Measurements from ENCODE around the gene TRIM28.

TRIM28 gene

DNA sequence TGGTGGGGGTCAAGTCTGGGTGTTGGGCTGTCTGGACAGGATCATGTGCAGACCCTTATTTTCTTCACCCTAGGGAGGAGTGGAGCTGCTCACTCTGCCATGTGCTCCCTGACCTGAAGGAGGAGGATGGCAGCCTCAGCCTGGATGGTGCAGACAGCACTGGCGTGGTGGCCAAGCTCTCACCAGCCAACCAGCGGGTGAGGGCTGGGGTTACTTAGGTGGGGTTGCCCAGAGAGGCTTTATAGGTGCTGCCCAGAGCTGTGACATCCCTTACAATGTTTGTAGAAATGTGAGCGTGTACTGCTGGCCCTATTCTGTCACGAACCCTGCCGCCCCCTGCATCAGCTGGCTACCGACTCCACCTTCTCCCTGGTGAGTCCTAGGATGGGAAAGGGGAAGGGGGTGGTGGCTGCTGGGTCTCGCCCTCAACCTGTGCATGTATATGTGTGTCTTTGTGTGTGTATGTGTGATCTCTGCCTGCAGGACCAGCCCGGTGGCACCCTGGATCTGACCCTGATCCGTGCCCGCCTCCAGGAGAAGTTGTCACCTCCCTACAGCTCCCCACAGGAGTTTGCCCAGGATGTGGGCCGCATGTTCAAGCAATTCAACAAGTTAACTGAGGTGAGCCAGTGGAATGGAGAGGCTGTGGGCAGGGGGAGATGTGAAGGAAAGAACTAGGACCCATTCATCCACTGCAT is 5.9 kb downstream of the TRIM28 start:
- Histone ChIP-seq H3K4me3 (ENCODE audit: low read depth, low read length) (no peak overlapping the region), H3K27me3 (peaks cover 6% of the 10 kb centered on the region)
- DNase-seq: no peak

DNA sequence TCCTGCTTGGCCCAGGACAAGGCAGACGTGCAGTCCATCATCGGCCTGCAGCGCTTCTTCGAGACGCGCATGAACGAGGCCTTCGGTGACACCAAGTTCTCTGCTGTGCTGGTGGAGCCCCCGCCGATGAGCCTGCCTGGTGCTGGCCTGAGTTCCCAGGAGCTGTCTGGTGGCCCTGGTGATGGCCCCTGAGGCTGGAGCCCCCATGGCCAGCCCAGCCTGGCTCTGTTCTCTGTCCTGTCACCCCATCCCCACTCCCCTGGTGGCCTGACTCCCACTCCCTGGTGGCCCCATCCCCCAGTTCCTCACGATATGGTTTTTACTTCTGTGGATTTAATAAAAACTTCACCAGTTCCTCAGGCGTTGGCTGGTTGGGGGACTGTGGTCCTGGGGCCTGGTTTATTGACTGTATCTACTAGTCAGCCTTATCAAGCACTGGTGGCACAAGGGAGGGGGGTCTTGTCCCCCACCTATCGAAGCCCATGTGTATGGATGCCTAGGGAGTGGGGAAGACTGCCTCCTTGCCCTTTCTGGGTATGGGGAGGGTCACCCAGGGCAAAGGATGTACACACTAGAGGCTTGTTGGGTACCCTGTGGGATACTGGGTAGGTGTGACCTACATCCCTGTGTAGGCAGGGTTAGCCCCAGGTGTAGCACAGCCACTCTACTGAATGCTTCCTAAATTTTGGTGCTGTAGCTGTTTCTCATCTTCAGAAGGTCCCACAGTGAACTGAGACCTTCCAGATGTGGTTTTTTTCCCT is 6.7 kb downstream of the TRIM28 start:
- peaks cover 4% of the 10 kb centered on the region for H3K4me1 ChIP-seq
- no peak overlapping the region for H3K4me3 ChIP-seq (ENCODE audit: low read depth, low read length)
- TF ChIP-seq, protein P1, sequence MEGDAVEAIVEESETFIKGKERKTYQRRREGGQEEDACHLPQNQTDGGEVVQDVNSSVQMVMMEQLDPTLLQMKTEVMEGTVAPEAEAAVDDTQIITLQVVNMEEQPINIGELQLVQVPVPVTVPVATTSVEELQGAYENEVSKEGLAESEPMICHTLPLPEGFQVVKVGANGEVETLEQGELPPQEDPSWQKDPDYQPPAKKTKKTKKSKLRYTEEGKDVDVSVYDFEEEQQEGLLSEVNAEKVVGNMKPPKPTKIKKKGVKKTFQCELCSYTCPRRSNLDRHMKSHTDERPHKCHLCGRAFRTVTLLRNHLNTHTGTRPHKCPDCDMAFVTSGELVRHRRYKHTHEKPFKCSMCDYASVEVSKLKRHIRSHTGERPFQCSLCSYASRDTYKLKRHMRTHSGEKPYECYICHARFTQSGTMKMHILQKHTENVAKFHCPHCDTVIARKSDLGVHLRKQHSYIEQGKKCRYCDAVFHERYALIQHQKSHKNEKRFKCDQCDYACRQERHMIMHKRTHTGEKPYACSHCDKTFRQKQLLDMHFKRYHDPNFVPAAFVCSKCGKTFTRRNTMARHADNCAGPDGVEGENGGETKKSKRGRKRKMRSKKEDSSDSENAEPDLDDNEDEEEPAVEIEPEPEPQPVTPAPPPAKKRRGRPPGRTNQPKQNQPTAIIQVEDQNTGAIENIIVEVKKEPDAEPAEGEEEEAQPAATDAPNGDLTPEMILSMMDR (IDR thresholded peaks at IDR 0.05; ENCODE audit: low read depth, low read length): no peak
- peaks cover 3% of the 10 kb centered on the region for H3K27me3 ChIP-seq
- H3K36me3 ChIP-seq: peaks cover 69% of the 10 kb centered on the region
- H3K9me3 ChIP-seq: no peaks in the 10 kb centered on the region
- DNase-seq: no peak

More for the DNA sequence above, 5.9 kb downstream of the TRIM28 start:
- peaks cover 4% of the 10 kb centered on the region for H3K4me1 ChIP-seq
- H3K9me3 ChIP-seq: no peaks in the 10 kb centered on the region
- TF ChIP-seq, protein P1 (IDR thresholded peaks at IDR 0.05; ENCODE audit: low read depth, low read length): no peak
- H3K36me3 ChIP-seq: peaks cover 69% of the 10 kb centered on the region

DNA sequence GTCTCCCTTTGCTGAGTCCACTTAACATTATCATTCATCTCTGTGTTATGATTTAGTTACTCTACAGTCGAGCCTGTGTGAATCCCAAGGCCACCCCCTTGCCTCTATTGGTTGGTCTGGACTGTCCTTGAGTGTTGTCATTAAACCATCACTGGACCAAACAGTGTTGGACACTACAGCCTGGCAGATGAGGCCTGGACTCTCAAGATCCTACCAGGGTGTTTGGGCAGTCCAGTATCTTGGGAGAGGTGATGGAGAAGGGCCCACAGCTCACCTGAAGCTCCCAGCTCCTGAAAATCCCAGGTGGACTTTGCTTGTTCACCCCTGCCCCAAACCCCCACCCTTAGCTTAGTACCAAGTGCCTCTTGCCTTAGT is 7.2 kb downstream of the TRIM28 start:
- H3K9me3 ChIP-seq: no peaks in the 10 kb centered on the region
- H3K4me1 ChIP-seq: peaks cover 4% of the 10 kb centered on the region
- H3K4me3 ChIP-seq (ENCODE audit: low read depth, low read length): no peak overlapping the region
- TF ChIP-seq, protein P1 (IDR thresholded peaks at IDR 0.05; ENCODE audit: low read depth, low read length): no peak
- no peak for DNase-seq
- peaks cover 66% of the 10 kb centered on the region for H3K36me3 ChIP-seq
- H3K27me3 ChIP-seq: no peaks in the 10 kb centered on the region; the same call in 1 of the 2 replicates

DNA sequence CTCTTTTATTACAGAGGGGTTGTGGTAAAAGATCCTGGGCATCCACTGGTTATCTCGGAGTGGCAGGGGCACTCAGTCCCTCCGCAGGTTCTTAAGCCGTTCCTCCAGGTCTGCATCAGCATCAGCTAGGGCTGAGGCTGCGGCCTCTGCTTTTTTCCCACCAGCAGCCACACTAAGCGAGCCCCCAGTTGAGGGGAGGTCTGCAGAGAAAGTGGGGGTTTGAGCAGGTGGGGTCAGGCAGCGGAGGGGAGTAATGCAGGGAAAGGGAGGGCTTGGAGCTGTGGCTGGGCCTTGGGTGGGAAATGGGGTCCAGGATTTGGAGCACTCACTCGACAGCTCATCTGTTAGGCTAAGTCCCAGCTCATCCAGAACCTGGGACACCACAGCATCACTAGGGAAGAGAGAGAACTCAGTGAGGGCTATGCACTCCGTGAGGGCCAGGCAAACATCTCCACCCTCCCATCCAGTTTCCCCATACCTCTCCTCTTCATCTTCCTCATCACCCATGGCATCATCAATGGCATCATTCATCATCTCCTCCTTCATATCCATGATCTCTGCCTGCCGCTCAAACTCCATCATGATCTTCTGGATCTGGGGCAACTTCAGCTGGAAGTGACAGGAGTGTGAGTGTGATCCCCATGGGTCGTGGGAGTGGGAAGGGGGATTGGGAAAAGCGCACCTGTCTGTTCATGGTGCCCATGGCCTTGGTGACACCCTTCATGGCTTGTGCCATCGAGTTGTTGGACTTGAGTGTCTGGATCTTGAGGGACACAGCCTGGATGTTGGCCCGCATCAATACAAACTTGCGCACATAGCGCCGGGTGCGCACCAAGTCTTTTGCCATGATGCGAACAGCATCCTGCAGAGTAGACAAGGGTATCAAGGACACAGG is 8.0 kb downstream of the TRIM28 start:
- TF ChIP-seq, protein P1 (IDR thresholded peaks at IDR 0.05; ENCODE audit: low read depth, low read length): no peak
- Histone ChIP-seq H3K9me3 (no peaks in the 10 kb centered on the region), H3K4me1 (peaks cover 4% of the 10 kb centered on the region), H3K4me3 (ENCODE audit: low read depth, low read length) (no peak overlapping the region), H3K27me3 (no peaks in the 10 kb centered on the region), H3K36me3 (peaks cover 67% of the 10 kb centered on the region)
- no peak for DNase-seq

DNA sequence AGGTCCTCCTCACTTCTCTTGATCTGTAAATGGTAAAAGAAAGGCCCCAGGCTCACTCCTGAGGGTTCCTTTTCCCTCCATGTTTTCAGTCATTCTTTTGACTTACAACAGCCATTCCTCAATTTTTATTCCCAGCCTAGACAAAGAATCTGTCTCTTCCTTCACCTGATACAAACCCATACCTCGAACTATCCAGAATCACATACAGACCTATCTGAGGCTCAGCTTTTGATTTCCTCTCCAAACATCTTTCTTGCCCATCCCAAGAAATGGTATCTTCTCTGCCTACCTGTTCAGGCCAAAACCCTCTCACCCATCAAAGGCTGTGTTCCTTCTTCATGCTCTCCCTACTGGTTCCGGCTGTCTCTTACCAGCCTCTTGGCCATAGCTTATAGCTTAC is 8.8 kb downstream of the TRIM28 start:
- Histone ChIP-seq H3K9me3 (no peaks in the 10 kb centered on the region), H3K36me3 (peaks cover 64% of the 10 kb centered on the region), H3K4me3 (ENCODE audit: low read depth, low read length) (no peak overlapping the region), H3K4me1 (peaks cover 4% of the 10 kb centered on the region), H3K27me3 (no peaks in the 10 kb centered on the region)
- no peak for DNase-seq
- TF ChIP-seq, protein P1 (IDR thresholded peaks at IDR 0.05; ENCODE audit: low read depth, low read length): no peak

Measured in BE2C (cell line).